Esophagus muscularis mucosa (tissue), 4 donors: Measurements from ENCODE around the gene FANK1.

Experiments used
- EP300 ChIP-seq: sonication (generic); formaldehyde crosslinking; IDR thresholded peaks from one replicate; pipeline ENCODE4 v1.6.1; 2017; ENCODE audit warnings: antibody characterized with exemption
- POLR2A ChIP-seq: fragments of 450-650 bp; IDR thresholded peaks from one replicate; pipeline ENCODE4 v1.6.1; 2017; ENCODE audit warnings: antibody characterized with exemption, moderate library complexity, mild to moderate bottlenecking, low read depth
- POLR2AphosphoS5 ChIP-seq, 2 donors: sonication (generic); formaldehyde crosslinking; IDR thresholded peaks; one replicate each; pipeline ENCODE4 v1.6.1; 2017; ENCODE audit warnings: antibody characterized with exemption in 2 of 2
- TF ChIP-seq, protein P1 (sequence below), 3 experiments: fragments of 200-600 bp in 2 of 3; fragments of 450-650 bp in 1 of 3; sonication (generic) in 2 of 3; IDR thresholded peaks; one replicate each; pipeline ENCODE4 v1.5.1; 2017 to 2019; ENCODE audit warnings: antibody characterized with exemption in 3 of 3, mild to moderate bottlenecking in 2 of 3, moderate library complexity in 1 of 3

DNA sequence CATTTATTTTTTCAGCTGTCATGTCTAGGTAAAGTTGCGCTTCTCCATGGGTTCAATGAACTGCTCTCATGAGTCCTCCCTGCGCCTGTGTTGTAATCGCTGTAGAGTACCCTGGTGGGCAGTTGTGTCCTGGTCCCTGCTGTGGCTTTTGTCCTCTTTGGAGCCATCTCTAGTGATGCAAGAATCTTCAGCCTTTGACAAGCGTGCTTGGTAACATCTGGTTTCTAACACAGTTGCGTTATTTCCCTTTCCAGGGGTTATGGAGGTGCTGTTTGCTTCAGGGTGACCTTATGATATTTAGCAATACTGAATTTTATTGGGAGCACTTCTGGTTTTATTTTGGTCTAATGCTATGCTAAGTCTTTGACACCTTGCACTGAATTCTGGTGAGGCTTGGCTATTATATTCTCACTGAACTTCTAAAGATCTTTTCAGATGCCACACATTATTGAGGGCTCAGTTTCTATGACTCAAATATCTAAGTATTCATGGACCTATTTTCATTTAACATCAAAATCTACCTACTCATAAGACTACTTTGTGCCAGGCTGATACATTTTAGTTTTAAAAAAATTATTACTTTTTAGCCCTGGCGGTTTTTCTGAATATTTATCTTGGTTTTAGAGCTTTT, 88.6 kb downstream of the FANK1 start:
- TF ChIP-seq POLR2A = no peak
- TF ChIP-seq, protein P1, sequence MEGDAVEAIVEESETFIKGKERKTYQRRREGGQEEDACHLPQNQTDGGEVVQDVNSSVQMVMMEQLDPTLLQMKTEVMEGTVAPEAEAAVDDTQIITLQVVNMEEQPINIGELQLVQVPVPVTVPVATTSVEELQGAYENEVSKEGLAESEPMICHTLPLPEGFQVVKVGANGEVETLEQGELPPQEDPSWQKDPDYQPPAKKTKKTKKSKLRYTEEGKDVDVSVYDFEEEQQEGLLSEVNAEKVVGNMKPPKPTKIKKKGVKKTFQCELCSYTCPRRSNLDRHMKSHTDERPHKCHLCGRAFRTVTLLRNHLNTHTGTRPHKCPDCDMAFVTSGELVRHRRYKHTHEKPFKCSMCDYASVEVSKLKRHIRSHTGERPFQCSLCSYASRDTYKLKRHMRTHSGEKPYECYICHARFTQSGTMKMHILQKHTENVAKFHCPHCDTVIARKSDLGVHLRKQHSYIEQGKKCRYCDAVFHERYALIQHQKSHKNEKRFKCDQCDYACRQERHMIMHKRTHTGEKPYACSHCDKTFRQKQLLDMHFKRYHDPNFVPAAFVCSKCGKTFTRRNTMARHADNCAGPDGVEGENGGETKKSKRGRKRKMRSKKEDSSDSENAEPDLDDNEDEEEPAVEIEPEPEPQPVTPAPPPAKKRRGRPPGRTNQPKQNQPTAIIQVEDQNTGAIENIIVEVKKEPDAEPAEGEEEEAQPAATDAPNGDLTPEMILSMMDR (IDR thresholded peaks at IDR 0.05) = no peak
- TF ChIP-seq POLR2AphosphoS5 (IDR thresholded peaks at IDR 0.05) = no peak
- TF ChIP-seq EP300 = no peak
